Loucy (cell line): ENCODE measurements around the gene TLCD3B.

Experiments
- H2AFZ ChIP-seq: fragments of 200-600 bp; sonication (generic); 2 replicates; pipeline ENCODE4 v1.6.0; 2016; ENCODE audit warnings: antibody characterized with exemption, mild to moderate bottlenecking, low read length, moderate library complexity
- H3F3A ChIP-seq: fragments of 200-600 bp; 2 replicates; pipeline ENCODE4 v1.6.0; 2016; ENCODE audit warnings: antibody characterized with exemption, low read depth, mild to moderate bottlenecking
- H3K27me3 ChIP-seq: fragments of 200-600 bp; sonication (generic); 2 replicates; pipeline ENCODE4 v1.6.1; 2014; ENCODE audit warnings: low read length, mild to moderate bottlenecking; ENCODE audit not compliant: insufficient read depth, poor library complexity, severe bottlenecking
- H3K36me3 ChIP-seq: fragments of 200-600 bp; sonication (generic); 2 replicates; pipeline ENCODE4 v1.6.1; 2016; ENCODE audit warnings: low read length; ENCODE audit not compliant: insufficient read depth
- H3K4me1 ChIP-seq: fragments of 200-600 bp; sonication (generic); 2 replicates; pipeline ENCODE4 v1.5.1; 2014; ENCODE audit warnings: low read length, mild to moderate bottlenecking; ENCODE audit not compliant: insufficient read depth, poor library complexity, severe bottlenecking
- H3K4me2 ChIP-seq: fragments of 200-600 bp; sonication (generic); 2 replicates; pipeline ENCODE4 v1.6.0; 2014; ENCODE audit warnings: antibody characterized with exemption, low read length, low read depth, mild to moderate bottlenecking; ENCODE audit not compliant: poor library complexity, severe bottlenecking
- H3K4me3 ChIP-seq: fragments of 200-600 bp; sonication (generic); 2 replicates; pipeline ENCODE4 v1.5.1; 2014; ENCODE audit warnings: low read length, mild to moderate bottlenecking, mixed read lengths; ENCODE audit not compliant: poor library complexity, severe bottlenecking
- H3K79me2 ChIP-seq: fragments of 200-600 bp; sonication (generic); 2 replicates; pipeline ENCODE4 v1.6.1; 2014; ENCODE audit warnings: low read length; ENCODE audit not compliant: insufficient read depth
- H3K9ac ChIP-seq: fragments of 200-600 bp; sonication (generic); 2 replicates; pipeline ENCODE4 v1.6.0; 2014; ENCODE audit warnings: mild to moderate bottlenecking, low read depth, low read length, moderate library complexity; ENCODE audit not compliant: poor library complexity, severe bottlenecking
- H3K9me2 ChIP-seq: fragments of 200-600 bp; sonication (generic); replicated peaks from 2 replicates; pipeline ENCODE4 v1.6.1; 2016; ENCODE audit warnings: low read depth, low read length, mixed read lengths
- H3K9me3 ChIP-seq: fragments of 200-600 bp; sonication (generic); 2 replicates; pipeline ENCODE4 v1.6.1; 2014; ENCODE audit warnings: mild to moderate bottlenecking, antibody characterized with exemption, low read length, low read depth; ENCODE audit not compliant: insufficient read depth
- H4K20me1 ChIP-seq: fragments of 200-600 bp; sonication (generic); 2 replicates; pipeline ENCODE4 v1.6.0; 2014; ENCODE audit warnings: antibody characterized with exemption, low read length, mild to moderate bottlenecking; ENCODE audit not compliant: insufficient read depth, poor library complexity, severe bottlenecking
- EZH2phosphoT487 ChIP-seq: fragments of 200-600 bp; IDR thresholded peaks from 2 replicates; pipeline ENCODE4 v1.6.1; 2018; ENCODE audit warnings: antibody characterized with exemption, mild to moderate bottlenecking, moderate library complexity, borderline replicate concordance
- TF ChIP-seq, protein P1 (sequence below): fragments of 200-600 bp; sonication (generic); conservative IDR thresholded peaks from 2 replicates; pipeline ENCODE4 v1.5.1; 2014; ENCODE audit warnings: mild to moderate bottlenecking, antibody characterized with exemption, low read length

TLCD3B gene

DNA sequence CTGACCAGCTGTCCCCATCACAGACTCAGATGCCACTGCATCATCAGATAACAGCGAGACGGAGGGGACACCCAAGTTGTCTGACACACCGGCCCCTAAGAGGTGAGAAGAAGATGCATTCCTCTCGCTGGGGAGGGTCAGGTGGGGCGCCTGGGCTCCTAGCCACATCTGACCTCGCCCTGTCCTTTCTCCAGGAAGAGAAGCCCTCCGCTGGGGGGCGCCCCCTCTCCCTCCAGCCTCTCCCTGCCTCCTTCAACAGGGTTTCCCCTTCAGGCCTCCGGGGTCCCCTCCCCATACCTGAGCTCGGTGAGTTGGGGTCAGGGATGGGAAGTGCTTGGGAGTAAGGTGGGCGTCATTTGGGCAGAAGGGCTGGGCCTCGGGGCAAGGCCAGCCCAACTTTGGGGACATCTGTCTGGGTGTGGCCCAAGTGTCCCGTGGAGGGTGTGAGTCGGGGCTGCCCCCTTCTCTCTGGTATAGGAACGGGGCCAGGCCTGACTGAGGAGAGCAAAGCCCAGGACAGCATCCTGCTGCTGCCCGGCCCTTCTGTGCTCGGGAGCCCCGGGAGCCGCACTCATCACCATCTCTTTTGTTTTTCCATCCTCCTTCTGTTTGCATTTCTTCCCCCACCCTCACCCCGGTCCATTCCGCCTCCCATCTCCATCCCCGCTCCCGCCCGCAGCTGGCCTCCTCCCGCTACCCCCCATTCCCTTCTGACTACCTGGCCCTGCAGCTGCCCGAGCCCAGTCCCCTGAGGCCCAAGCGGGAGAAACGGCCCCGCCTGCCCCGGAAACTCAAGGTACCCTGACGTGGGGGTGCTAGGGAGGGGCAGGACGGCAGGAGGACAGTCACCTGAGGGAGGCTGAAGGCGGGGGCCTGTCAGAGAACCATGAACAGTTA, 30.1 kb downstream of the TLCD3B start:
- no peaks in the 10 kb centered on the region for H3K36me3 ChIP-seq

DNA sequence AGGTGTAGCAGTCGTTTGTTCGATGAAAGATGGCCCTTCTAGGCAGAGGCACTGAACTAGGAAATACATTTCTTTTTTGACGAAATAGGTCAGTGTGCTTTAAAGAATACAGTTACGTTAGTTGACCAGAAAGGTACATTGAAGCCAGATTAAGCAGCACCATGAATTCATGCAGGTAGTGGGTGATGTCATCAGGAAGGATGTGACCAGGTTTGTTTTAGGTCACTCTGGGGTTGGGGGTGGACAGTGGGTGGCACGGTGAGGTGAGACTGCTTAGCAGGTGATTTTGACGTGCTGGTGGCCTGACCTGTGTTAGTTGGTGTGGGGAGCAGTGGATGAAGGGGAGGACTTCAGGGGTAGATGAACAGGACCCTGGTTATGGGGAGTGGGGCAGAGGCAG, 31.5 kb downstream of the TLCD3B start:
- H3K36me3 ChIP-seq, result no peaks in the 10 kb centered on the region
- no peaks in the 10 kb centered on the region for H3F3A ChIP-seq
- peaks cover 25% of the 10 kb centered on the region for H3K79me2 ChIP-seq
- no peak overlapping the region for H2AFZ ChIP-seq
- peaks cover 3% of the 10 kb centered on the region for H4K20me1 ChIP-seq
- TF ChIP-seq EZH2phosphoT487, result no peak
- TF ChIP-seq, protein P1, sequence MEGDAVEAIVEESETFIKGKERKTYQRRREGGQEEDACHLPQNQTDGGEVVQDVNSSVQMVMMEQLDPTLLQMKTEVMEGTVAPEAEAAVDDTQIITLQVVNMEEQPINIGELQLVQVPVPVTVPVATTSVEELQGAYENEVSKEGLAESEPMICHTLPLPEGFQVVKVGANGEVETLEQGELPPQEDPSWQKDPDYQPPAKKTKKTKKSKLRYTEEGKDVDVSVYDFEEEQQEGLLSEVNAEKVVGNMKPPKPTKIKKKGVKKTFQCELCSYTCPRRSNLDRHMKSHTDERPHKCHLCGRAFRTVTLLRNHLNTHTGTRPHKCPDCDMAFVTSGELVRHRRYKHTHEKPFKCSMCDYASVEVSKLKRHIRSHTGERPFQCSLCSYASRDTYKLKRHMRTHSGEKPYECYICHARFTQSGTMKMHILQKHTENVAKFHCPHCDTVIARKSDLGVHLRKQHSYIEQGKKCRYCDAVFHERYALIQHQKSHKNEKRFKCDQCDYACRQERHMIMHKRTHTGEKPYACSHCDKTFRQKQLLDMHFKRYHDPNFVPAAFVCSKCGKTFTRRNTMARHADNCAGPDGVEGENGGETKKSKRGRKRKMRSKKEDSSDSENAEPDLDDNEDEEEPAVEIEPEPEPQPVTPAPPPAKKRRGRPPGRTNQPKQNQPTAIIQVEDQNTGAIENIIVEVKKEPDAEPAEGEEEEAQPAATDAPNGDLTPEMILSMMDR, result no peak
- no peak overlapping the region for H3K4me3 ChIP-seq
- no peaks in the 10 kb centered on the region for H3K9me2 ChIP-seq
- peaks cover 10% of the 10 kb centered on the region for H3K4me1 ChIP-seq
- no peaks in the 10 kb centered on the region for H3K9me3 ChIP-seq
- H3K27me3 ChIP-seq, result no peaks in the 10 kb centered on the region
- H3K9ac ChIP-seq, result no peak overlapping the region
- H3K4me2 ChIP-seq, result no peak overlapping the region

More for the DNA sequence above, 30.1 kb downstream of the TLCD3B start:
- Histone ChIP-seq H3K9me3 (no peaks in the 10 kb centered on the region), H4K20me1 (peaks cover 2% of the 10 kb centered on the region), H3K4me3 (no peak overlapping the region), H3K9me2 (no peaks in the 10 kb centered on the region), H3K27me3 (no peaks in the 10 kb centered on the region), H3K4me2 (no peak overlapping the region), H3K4me1 (peaks cover 6% of the 10 kb centered on the region), H3K9ac (no peak overlapping the region), H2AFZ (no peak overlapping the region), H3F3A (no peaks in the 10 kb centered on the region), H3K79me2 (peaks cover 18% of the 10 kb centered on the region)
- TF ChIP-seq, protein P1, result no peak
- no peak for TF ChIP-seq EZH2phosphoT487

DNA sequence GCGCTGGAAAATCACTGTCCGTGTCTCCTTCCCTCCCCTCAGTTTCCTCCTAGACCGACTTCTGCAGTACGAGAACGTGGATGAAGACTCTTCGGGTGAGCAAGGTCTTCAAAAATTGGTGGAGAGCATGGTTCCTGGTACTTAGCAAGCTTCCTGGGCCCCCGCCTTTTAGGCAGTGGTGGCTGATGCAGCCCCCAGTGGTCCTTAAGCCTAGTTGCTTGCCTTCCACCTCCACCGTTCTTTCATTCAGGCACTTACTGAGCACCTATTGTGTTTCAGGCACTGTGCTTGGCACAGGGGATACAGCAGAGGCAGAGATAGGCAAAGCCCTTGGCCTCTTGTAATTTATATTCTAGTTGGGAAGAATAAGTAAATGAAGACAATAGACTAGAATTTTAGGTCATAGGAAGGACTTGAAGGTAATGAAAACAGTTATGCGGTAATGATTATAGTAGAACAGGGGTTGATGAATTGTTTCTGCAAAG, 34.3 kb downstream of the TLCD3B start:
- Histone ChIP-seq H3K36me3 (peaks cover 10% of the 10 kb centered on the region; the same call in 1 of the 2 replicates), H3K9me3 (no peaks in the 10 kb centered on the region), H3K27me3 (no peaks in the 10 kb centered on the region), H3K4me2 (peak overlapping the region; percentile 84), H3K4me1 (peaks cover 19% of the 10 kb centered on the region), H3K9me2 (no peaks in the 10 kb centered on the region), H4K20me1 (peaks cover 11% of the 10 kb centered on the region), H3K4me3 (peak overlapping the region; percentile 97), H3F3A (no peaks in the 10 kb centered on the region), H2AFZ (peak overlapping the region; percentile 97), H3K79me2 (peaks cover 36% of the 10 kb centered on the region), H3K9ac (peak overlapping the region; percentile 98)
- TF ChIP-seq EZH2phosphoT487, result no peak
- TF ChIP-seq, protein P1, result 0 out of 2 replicates have a peak, but pooled peaks have one; percentile 10
